MCF 10A (cell line): ENCODE measurements around the gene HLF. TPM values are rescaled to one million over a fixed set of nuclear protein-coding genes. Genes with fewer than 3 reads are reported as not detected.

Experiments used
- BruUV-seq: library from RNA; stranded (reverse); fragments of 400-500 nt; replicated peaks from 2 replicates; lab custom pipeline; 2021; lab: Mats Ljungman, UMichigan
- CTCF ChIA-PET: fragments of 300-600 bp; sonication (Branson Sonifier 250); formaldehyde crosslinking; extraction: SDS; loops from one replicate; lab custom pipeline; 2021; ENCODE audit warnings: antibody characterized with exemption, inconsistent platforms; lab: Yijun Ruan, JAX
- POLR2A ChIA-PET: fragments of 300-600, 350-650 bp; sonication (Branson Sonifier 250); formaldehyde crosslinking; extraction: SDS; loops from one replicate; lab custom pipeline; 2020; ENCODE audit warnings: antibody characterized with exemption, inconsistent platforms; lab: Yijun Ruan, JAX
- DNase-seq: peaks from one replicate; pipeline ENCODE4 v3.0.0-alpha.2; 2018; ENCODE audit not compliant: unreplicated experiment
- H3K27ac Mint-ChIP-seq: one replicate; pipeline ENCODE4 v1.8.0; 2022; ENCODE audit warnings: mild to moderate bottlenecking, low read depth, mixed read lengths; ENCODE audit not compliant: unreplicated experiment
- H3K27me3 Mint-ChIP-seq: one replicate; pipeline ENCODE4 v1.8.0; 2022; ENCODE audit warnings: mixed read lengths; ENCODE audit not compliant: insufficient read depth, unreplicated experiment
- H3K36me3 Mint-ChIP-seq: one replicate; pipeline ENCODE4 v1.8.0; 2022; ENCODE audit warnings: mild to moderate bottlenecking, moderate library complexity, mixed read lengths; ENCODE audit not compliant: insufficient read depth, unreplicated experiment
- H3K4me1 Mint-ChIP-seq: one replicate; pipeline ENCODE4 v1.8.0; 2022; ENCODE audit warnings: mixed read lengths; ENCODE audit not compliant: insufficient read depth, unreplicated experiment
- H3K4me3 Mint-ChIP-seq: one replicate; pipeline ENCODE4 v1.8.0; 2022; ENCODE audit warnings: mild to moderate bottlenecking, moderate library complexity, mixed read lengths; ENCODE audit not compliant: unreplicated experiment
- H3K9me3 Mint-ChIP-seq: one replicate; pipeline ENCODE4 v1.8.0; 2022; ENCODE audit warnings: mixed read lengths; ENCODE audit not compliant: unreplicated experiment
- intact Hi-C: fragments of 100-400 bp; cut with micrococcal nuclease; formaldehyde crosslinking; loops from 2 replicates; pipeline ENCODE4 v1.14.1; 2022
- total RNA-seq: library from RNA; stranded (reverse); gene quantifications from 2 replicates; pipeline ENCODE4 v1.2.3, GENCODE V29; 2022
- TF ChIP-seq, protein P1 (sequence below): fragments of 200-600 bp; IDR thresholded peaks from one replicate; pipeline ENCODE4 v1.8.0; 2022; ENCODE audit warnings: antibody characterized with exemption, mild to moderate bottlenecking; ENCODE audit not compliant: unreplicated experiment

HLF gene
- total RNA-seq, 1 experiment from 2014 or later: 0.23 TPM

DNA sequence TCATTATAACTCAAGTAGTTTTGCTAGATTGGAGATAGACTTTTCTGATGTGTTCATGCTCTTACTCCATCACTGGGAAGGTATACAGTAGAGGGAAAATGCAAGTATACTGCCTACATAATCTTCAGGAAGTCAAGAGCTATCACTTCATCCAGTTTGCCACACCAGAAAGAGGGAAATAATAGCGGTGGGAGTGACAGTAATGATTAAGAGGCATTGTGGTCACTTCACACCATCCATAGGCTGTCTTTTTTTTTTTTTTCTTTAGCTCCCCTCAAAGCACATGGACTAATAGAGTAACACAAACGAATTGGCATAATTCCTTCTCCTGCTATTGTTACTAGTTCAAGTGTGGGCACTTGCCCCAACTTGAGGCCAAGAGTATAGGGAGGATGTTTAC is 28.4 kb upstream of the HLF start:
- DNase-seq: no peak
- TF ChIP-seq, protein P1, sequence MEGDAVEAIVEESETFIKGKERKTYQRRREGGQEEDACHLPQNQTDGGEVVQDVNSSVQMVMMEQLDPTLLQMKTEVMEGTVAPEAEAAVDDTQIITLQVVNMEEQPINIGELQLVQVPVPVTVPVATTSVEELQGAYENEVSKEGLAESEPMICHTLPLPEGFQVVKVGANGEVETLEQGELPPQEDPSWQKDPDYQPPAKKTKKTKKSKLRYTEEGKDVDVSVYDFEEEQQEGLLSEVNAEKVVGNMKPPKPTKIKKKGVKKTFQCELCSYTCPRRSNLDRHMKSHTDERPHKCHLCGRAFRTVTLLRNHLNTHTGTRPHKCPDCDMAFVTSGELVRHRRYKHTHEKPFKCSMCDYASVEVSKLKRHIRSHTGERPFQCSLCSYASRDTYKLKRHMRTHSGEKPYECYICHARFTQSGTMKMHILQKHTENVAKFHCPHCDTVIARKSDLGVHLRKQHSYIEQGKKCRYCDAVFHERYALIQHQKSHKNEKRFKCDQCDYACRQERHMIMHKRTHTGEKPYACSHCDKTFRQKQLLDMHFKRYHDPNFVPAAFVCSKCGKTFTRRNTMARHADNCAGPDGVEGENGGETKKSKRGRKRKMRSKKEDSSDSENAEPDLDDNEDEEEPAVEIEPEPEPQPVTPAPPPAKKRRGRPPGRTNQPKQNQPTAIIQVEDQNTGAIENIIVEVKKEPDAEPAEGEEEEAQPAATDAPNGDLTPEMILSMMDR: no peak
- ChIA-PET POLR2A (interaction anchor here (0.6 to 2.8 kb wide), 3 partner anchors 50 to 149 kb away, joined by 3 to 33 read pairs (median 5); no protein-coding TSS in a partner anchor), CTCF (interaction anchor here (0.6 to 1.3 kb wide), 5 partner anchors 11 to 500 kb away, joined by 3 to 4 read pairs (median 4); no protein-coding TSS in a partner anchor)
- Mint-ChIP-seq H3K27me3 (no peaks in the 10 kb centered on the region), H3K4me1 (peaks cover 18% of the 10 kb centered on the region), H3K27ac (no peak overlapping the region), H3K9me3 (no peaks in the 10 kb centered on the region), H3K4me3 (no peak overlapping the region), H3K36me3 (no peaks in the 10 kb centered on the region)
- no TSS peak for BruUV-seq
- intact Hi-C loops: no loop called here

DNA sequence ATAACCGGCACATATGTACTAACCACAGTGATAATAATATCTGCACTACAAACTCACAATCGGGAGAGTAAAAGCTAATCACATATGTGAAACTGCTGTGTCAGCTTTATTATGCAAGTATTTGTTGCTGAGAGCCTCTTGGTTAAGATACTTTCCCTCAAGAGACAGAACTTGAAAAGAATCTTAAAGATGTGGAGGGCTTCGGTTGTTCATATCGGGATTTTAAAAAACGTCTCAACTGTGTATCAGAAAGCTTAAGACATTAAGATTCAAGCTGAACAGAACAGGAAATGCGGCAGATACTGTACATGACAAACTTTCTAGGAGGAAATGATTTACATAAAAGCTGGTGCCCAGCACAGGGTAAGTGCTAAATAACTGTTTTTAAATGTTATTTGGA is 27.5 kb upstream of the HLF start:
- POLR2A ChIA-PET: interaction anchor here (1.4 to 2.8 kb wide), 2 partner anchors 26 to 49 kb away, joined by 4 to 33 read pairs; no protein-coding TSS in a partner anchor
- no peaks in the 10 kb centered on the region for H3K9me3 Mint-ChIP-seq
- no peak overlapping the region for H3K4me3 Mint-ChIP-seq
- intact Hi-C loops: no loop called here
- peaks cover 18% of the 10 kb centered on the region for H3K4me1 Mint-ChIP-seq
- no peak overlapping the region for H3K27ac Mint-ChIP-seq
- no peak for DNase-seq
- CTCF ChIA-PET: interaction anchor here (0.7 to 1.3 kb wide), 4 partner anchors 11 to 499 kb away, joined by 3 to 6 read pairs (median 4); partner anchors contain the start of gene SMIM36
- no peaks in the 10 kb centered on the region for H3K27me3 Mint-ChIP-seq
- TF ChIP-seq, protein P1: no peak
- no TSS peak for BruUV-seq
- no peaks in the 10 kb centered on the region for H3K36me3 Mint-ChIP-seq

DNA sequence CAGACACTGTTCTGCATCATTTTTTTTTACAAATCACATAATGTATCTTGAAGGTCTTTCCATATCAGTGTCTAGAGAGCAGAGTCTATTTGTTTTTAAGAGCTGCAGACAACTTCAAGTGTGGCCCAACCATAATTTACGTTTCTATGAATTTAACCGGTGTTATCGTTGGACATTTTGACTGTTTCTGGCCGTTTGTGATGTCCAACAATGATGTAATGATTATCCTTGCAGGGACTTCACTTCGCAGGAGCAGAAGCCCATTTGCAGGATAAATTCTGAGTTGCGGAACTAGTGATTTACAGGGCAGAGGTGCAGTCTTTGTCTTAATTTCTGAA is 26.9 kb upstream of the HLF start:
- intact Hi-C loops: loop anchor here (2.0 kb wide), 2 partner anchors 27 to 59 kb away; partner anchors contain the start of gene HLF
- no TSS peak for BruUV-seq
- CTCF ChIA-PET: interaction anchor here (0.7 to 1.7 kb wide), 5 partner anchors 170 to 273 kb away, joined by 3 to 6 read pairs (median 3); partner anchors contain the start of gene SMIM36
- POLR2A ChIA-PET: interaction anchor here (0.7 to 2.8 kb wide), 9 partner anchors 10 to 177 kb away, joined by 3 to 33 read pairs (median 4); no protein-coding TSS in a partner anchor
- Mint-ChIP-seq H3K9me3 (no peaks in the 10 kb centered on the region), H3K4me3 (peak overlapping the region; percentile 76), H3K4me1 (peaks cover 18% of the 10 kb centered on the region), H3K27me3 (no peaks in the 10 kb centered on the region), H3K27ac (no peak overlapping the region), H3K36me3 (no peaks in the 10 kb centered on the region)
- DNase-seq: no peak
- TF ChIP-seq, protein P1: no peak

- ChIA-PET CTCF (interaction anchor here (0.7 to 1.7 kb wide), 14 partner anchors 37 to 770 kb away, joined by 3 to 6 read pairs (median 3); partner anchors contain the start of gene SMIM36), POLR2A (interaction anchor here (0.7 to 2.8 kb wide), 12 partner anchors 9 to 178 kb away, joined by 3 to 33 read pairs (median 4); no protein-coding TSS in a partner anchor)
- Mint-ChIP-seq H3K27me3 (no peaks in the 10 kb centered on the region), H3K36me3 (no peaks in the 10 kb centered on the region), H3K27ac (no peak overlapping the region), H3K4me3 (peak overlapping the region; percentile 76), H3K4me1 (peaks cover 18% of the 10 kb centered on the region), H3K9me3 (no peaks in the 10 kb centered on the region)
- TF ChIP-seq, protein P1: no peak
- no TSS peak for BruUV-seq
- DNase-seq: peak; percentile 93
- intact Hi-C loops: loop anchor here (2.0 kb wide), 2 partner anchors 26 to 58 kb away; partner anchors contain the start of gene HLF
These were observed 26.4 kb upstream of the HLF start for GRCh38 chr17:55238179-55238930.
